Hepatocyte (in vitro differentiated cells): ENCODE data around the gene ADAM12. TPM values are rescaled to one million over a fixed set of nuclear protein-coding genes. Genes with fewer than 3 reads are reported as not detected.

ENCODE experiments used
- DNase-seq: peaks from one replicate; pipeline ENCODE4 v3.0.0-alpha.2; 2016; ENCODE audit warnings: low spot score
- H2AFZ ChIP-seq: fragments of 200-600 bp; sonication (generic); 2 replicates; pipeline ENCODE4 v1.6.0; 2016; ENCODE audit warnings: antibody characterized with exemption, mild to moderate bottlenecking
- H3K27ac ChIP-seq: fragments of 200-600 bp; sonication (generic); 2 replicates; pipeline ENCODE4 v1.5.1; 2016; ENCODE audit warnings: mild to moderate bottlenecking
- H3K27me3 ChIP-seq: fragments of 200-600 bp; sonication (generic); 2 replicates; pipeline ENCODE4 v1.6.1; 2016
- H3K36me3 ChIP-seq: fragments of 200-600 bp; sonication (generic); replicated peaks from 2 replicates; pipeline ENCODE4 v1.5.1; 2016; ENCODE audit warnings: low read depth; ENCODE audit not compliant: insufficient read depth
- H3K4me1 ChIP-seq: fragments of 200-600 bp; sonication (generic); 2 replicates; pipeline ENCODE4 v1.5.1; 2016; ENCODE audit warnings: mild to moderate bottlenecking, moderate library complexity; ENCODE audit not compliant: insufficient read depth
- H3K4me2 ChIP-seq: fragments of 200-600 bp; sonication (generic); 2 replicates; pipeline ENCODE4 v1.6.0; 2016
- H3K4me3 ChIP-seq: fragments of 200-600 bp; sonication (generic); 2 replicates; pipeline ENCODE4 v1.5.1; 2016; ENCODE audit warnings: mild to moderate bottlenecking
- H3K79me2 ChIP-seq: fragments of 200-600 bp; sonication (generic); 2 replicates; pipeline ENCODE4 v1.6.0; 2017; ENCODE audit warnings: mild to moderate bottlenecking
- H3K9me2 ChIP-seq: fragments of 200-600 bp; sonication (generic); replicated peaks from 2 replicates; pipeline ENCODE4 v1.6.0; 2017; ENCODE audit warnings: mild to moderate bottlenecking; ENCODE audit not compliant: insufficient read depth
- H3K9me3 ChIP-seq: fragments of 200-600 bp; sonication (generic); 2 replicates; pipeline ENCODE4 v1.5.1; 2016; ENCODE audit warnings: low read depth, mild to moderate bottlenecking
- H4K20me1 ChIP-seq: fragments of 200-600 bp; sonication (generic); 2 replicates; pipeline ENCODE4 v1.6.0; 2016; ENCODE audit warnings: mild to moderate bottlenecking; ENCODE audit not compliant: insufficient read depth, poor library complexity, severe bottlenecking
- EZH2 ChIP-seq: fragments of 200-600 bp; sonication (generic); IDR thresholded peaks from 2 replicates; pipeline ENCODE4 v1.6.1; 2016; ENCODE audit warnings: antibody characterized with exemption, mild to moderate bottlenecking, borderline replicate concordance
- EZH2phosphoT487 ChIP-seq: fragments of 200-600 bp; sonication (generic); IDR thresholded peaks from one replicate; pipeline ENCODE4 v1.6.1; 2018; ENCODE audit warnings: antibody characterized with exemption, mild to moderate bottlenecking, low read depth, moderate library complexity; ENCODE audit not compliant: unreplicated experiment, severe bottlenecking
- WGBS: methylation state at CpG from one replicate; pipeline ENCODE4 v1.1.6; 2016; ENCODE audit warnings: low lambda C conversion rate; ENCODE audit errors: missing lambda C conversion rate; 5-methylcytosine and 5-hydroxymethylcytosine counted together
- polyA plus RNA-seq: library from polyadenylated mRNA; unstranded; fragments of >200 nt; fragmentation: Nextera tagmentation; extraction: Ambion mirVana; gene quantifications from 2 replicates; pipeline ENCODE4 v1.2.1, GENCODE V29; 2016
- total RNA-seq: library from RNA; depleted of rRNA; stranded (reverse); fragments of >200 nt; gene quantifications from 2 replicates; pipeline ENCODE4 v1.2.3, GENCODE V29; 2014
- TF ChIP-seq, protein P1 (sequence below): fragments of 200-600 bp; sonication (generic); IDR thresholded peaks from 2 replicates; pipeline ENCODE4 v1.5.1; 2016; ENCODE audit warnings: antibody characterized with exemption, mild to moderate bottlenecking; ENCODE audit not compliant: poor library complexity

ADAM12 gene
- total and polyA plus RNA-seq, 2 experiments from 2014 or later, result 4.9 to 11.3 TPM

DNA sequence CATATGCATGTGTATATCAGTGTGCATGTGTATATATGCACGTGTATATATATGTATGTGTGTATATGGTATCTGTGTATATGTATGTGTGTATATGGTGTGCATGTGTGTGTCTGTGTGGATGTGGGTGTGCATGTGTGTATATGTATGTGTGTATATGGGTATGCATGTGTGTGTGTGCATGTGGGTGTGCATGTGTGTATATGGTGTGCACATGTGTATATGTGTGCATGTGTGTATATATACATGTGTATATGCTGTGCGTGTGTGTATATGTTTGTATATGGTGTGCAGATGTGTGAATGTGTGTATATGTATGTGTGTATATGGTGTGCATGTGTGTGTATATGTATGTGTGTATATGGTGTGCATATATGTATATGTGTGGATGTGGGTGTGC is 245.2 kb downstream of the ADAM12 start:
- H3K27me3 ChIP-seq, result no peaks in the 10 kb centered on the region
- no peak overlapping the region for H3K27ac ChIP-seq
- H3K79me2 ChIP-seq, result no peaks in the 10 kb centered on the region
- peaks cover 7% of the 10 kb centered on the region for H3K4me1 ChIP-seq
- no peak overlapping the region for H3K4me3 ChIP-seq
- TF ChIP-seq EZH2, result no peak
- TF ChIP-seq EZH2phosphoT487, result no peak
- TF ChIP-seq, protein P1, sequence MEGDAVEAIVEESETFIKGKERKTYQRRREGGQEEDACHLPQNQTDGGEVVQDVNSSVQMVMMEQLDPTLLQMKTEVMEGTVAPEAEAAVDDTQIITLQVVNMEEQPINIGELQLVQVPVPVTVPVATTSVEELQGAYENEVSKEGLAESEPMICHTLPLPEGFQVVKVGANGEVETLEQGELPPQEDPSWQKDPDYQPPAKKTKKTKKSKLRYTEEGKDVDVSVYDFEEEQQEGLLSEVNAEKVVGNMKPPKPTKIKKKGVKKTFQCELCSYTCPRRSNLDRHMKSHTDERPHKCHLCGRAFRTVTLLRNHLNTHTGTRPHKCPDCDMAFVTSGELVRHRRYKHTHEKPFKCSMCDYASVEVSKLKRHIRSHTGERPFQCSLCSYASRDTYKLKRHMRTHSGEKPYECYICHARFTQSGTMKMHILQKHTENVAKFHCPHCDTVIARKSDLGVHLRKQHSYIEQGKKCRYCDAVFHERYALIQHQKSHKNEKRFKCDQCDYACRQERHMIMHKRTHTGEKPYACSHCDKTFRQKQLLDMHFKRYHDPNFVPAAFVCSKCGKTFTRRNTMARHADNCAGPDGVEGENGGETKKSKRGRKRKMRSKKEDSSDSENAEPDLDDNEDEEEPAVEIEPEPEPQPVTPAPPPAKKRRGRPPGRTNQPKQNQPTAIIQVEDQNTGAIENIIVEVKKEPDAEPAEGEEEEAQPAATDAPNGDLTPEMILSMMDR, result no peak
- DNase-seq, result no peak
- no peaks in the 10 kb centered on the region for H4K20me1 ChIP-seq
- no peaks in the 10 kb centered on the region for H3K9me3 ChIP-seq
- H3K36me3 ChIP-seq, result no peaks in the 10 kb centered on the region
- 93% methylated on average over 2 of the region's 2 CpGs for WGBS
- no peaks in the 10 kb centered on the region for H3K9me2 ChIP-seq
- H3K4me2 ChIP-seq, result no peak overlapping the region
- no peak overlapping the region for H2AFZ ChIP-seq

DNA sequence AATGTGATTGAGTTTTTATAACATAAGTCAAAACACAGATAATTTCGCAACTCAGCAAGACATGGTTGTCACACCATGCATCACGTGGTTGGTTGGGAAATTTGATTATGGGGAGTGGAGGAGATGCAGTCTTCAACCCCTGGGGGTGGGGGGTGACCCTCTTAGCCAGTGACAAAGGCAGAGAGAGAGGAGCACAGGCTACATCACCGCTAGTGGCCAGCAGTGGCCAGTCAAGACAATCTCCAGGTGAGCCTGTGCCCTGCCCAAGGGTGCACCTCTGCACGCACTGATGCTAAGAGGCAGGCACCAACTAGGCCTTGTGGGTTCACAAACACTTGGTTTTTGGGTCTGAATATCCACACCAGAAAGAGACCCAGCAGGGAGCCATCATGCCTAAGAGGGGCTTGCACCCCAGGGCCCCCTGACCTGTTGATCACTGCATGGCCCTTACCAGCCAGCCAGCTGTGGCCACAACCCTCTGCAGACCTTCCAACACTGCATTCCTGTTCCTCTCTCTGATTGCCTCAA is 247.5 kb downstream of the ADAM12 start:
- H3K27ac ChIP-seq, result no peak overlapping the region
- H3K4me3 ChIP-seq, result no peak overlapping the region
- H3K79me2 ChIP-seq, result no peaks in the 10 kb centered on the region
- H4K20me1 ChIP-seq, result no peaks in the 10 kb centered on the region
- no peaks in the 10 kb centered on the region for H3K36me3 ChIP-seq
- no peaks in the 10 kb centered on the region for H3K4me1 ChIP-seq
- 88% methylated on average over 4 of the region's 4 CpGs for WGBS
- DNase-seq, result no peak
- no peaks in the 10 kb centered on the region for H3K9me2 ChIP-seq
- TF ChIP-seq EZH2phosphoT487, result no peak
- TF ChIP-seq, protein P1, result no peak
- TF ChIP-seq EZH2, result no peak
- no peak overlapping the region for H3K4me2 ChIP-seq
- no peak overlapping the region for H2AFZ ChIP-seq
- H3K27me3 ChIP-seq, result no peaks in the 10 kb centered on the region
- no peaks in the 10 kb centered on the region for H3K9me3 ChIP-seq

DNA sequence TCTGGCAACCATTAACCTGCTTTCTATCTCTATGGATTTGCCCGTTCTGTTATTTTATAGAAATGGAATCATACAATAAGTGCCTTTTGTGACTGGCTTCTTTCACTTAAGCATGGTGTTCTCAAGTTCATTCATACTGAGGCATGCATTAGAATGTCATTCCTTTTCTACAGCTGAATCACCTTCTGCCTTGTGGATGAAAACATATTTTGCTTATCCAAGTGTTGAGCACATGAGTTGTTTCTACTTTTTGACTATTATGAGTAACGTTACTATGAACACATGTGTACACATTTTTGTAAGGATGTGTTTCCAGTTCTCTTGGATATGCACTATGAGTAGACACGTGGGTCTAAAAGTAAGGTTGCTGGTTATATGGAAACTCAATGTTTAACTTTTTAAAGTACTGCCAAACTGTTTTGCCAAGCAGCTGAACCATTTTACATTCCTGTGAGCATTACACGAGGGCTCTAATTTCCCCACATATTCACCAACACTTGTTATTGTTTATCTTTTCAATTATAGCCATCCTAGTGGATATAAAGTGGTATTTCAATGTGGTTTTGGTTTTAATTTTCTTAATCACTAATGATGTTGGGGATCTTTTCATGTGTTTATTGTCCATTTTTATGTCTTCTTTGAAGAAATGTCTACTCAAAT is 250.6 kb downstream of the ADAM12 start:
- Histone ChIP-seq H3K4me2 (no peak overlapping the region), H3K27me3 (no peaks in the 10 kb centered on the region), H3K4me1 (no peaks in the 10 kb centered on the region), H3K36me3 (no peaks in the 10 kb centered on the region), H2AFZ (no peak overlapping the region), H3K4me3 (no peak overlapping the region), H3K9me2 (no peaks in the 10 kb centered on the region), H3K9me3 (no peaks in the 10 kb centered on the region), H4K20me1 (no peaks in the 10 kb centered on the region), H3K27ac (no peak overlapping the region), H3K79me2 (no peaks in the 10 kb centered on the region)
- DNase-seq, result no peak
- TF ChIP-seq EZH2phosphoT487, result no peak
- TF ChIP-seq, protein P1, result no peak
- no peak for TF ChIP-seq EZH2
- WGBS, result 83% methylated on average over 4 of the region's 4 CpGs
